Activated CD8-positive, alpha-beta memory T cell treated with anti-CD3 and anti-CD28 coated beads, Interleukin-2, amount 50 U/mL, for 24 hours (primary cell): ENCODE data around the gene CDKL5.

Experiments used
- DNase-seq: peaks from one replicate; pipeline ENCODE4 v3.0.0-alpha.2; 2020; ENCODE audit errors: extremely low read depth

Gene CDKL5

DNA sequence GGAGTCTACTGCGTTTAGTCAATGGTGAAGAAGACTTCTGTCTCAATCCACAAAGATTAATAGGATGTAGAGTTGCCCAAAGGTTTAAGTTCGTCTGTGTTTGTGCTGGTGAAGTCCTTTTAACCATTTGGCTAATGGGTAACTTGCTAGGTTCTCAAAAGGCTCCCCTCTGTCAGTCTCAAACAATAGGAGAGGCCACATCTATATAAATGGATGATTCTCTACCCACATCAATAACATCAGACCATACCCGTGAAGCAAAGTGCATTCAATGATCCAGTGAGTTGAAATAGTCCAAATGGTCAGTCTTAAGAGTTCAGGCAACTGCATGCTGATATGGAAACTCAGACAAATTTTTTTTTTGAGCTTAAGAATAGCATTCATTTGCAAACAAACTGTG lies 218.4 kb downstream of the CDKL5 start:
- DNase-seq: no peak

DNA sequence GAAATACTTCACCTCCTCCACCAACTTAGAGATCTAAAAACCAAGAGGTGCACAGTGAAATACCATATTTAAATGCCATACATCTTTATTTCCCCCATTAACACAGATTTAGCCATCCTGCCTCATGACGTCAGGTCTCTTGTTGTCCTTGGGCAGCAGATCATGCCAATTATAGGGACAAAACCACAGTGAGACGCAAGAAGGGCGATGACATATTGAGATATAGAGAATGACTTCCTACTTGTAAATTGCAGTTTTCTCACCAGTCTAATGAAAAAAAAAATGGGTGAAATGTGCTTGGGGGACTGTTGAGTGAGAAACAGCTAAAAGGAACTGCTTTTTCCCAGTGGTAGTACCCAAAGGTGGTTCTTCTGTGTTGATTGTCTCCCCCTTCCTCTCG lies 222.2 kb downstream of the CDKL5 start:
- DNase-seq: no peak

DNA sequence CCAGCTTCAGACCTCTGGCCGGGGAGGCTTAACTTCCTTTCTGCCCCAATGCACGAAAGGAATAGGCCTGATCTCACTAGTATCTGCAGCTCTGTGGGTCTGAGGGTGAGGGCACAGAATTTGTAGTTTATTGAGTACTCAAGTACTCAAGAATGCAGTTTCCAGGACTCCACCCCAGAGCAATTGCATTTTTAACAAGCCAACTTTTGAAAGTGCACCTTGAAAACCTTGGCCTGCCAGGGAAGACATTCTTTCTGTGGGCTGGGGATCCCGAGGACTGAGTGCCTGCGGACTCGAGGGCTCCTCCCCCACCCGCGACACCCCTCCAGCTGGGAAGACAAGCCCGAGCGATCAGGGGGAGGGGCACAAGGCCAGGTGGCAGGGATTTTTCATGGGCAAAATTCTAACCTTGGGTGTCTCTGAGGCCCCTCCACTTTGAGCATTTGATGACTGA lies 224.1 kb downstream of the CDKL5 start:
- DNase-seq: no peak

DNA sequence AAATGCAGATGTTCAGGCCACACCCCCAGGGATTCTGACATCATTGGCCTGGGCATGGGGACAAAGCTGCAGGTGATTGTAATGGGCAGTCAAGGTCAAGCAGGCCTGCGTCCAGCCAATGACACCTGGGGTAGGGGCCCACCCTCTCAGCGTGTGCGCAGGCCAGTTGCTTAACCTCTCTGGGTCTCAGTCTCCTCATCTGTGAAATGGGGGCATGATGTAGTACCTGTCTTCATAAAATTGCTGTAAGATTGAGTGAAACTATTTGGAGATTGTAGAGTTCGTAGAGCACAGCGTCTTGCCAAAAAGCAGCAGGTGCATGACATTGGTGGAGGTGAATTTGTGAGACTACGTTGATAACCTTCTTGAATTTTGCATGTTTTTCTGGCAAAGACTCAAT lies 225.3 kb downstream of the CDKL5 start:
- no peak for DNase-seq

DNA sequence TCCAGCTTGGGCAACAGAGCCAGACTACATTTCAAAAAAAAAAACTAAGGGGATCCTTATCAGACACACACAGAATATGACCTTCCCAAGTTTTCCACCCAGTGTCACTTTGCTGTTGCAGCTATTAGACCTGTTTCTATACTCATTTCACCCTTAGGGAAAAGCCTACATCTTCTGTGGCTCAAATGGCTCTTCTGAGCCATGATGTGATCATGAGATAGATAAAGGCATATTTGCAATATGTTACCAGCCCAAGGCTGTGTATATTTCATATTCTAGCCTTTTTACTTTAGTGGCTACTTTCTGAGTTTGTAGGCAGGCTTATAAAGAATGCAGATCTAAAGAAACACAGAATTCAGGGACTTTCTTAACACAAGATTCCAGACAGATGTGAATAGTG lies 227.2 kb downstream of the CDKL5 start:
- DNase-seq: no peak

DNA sequence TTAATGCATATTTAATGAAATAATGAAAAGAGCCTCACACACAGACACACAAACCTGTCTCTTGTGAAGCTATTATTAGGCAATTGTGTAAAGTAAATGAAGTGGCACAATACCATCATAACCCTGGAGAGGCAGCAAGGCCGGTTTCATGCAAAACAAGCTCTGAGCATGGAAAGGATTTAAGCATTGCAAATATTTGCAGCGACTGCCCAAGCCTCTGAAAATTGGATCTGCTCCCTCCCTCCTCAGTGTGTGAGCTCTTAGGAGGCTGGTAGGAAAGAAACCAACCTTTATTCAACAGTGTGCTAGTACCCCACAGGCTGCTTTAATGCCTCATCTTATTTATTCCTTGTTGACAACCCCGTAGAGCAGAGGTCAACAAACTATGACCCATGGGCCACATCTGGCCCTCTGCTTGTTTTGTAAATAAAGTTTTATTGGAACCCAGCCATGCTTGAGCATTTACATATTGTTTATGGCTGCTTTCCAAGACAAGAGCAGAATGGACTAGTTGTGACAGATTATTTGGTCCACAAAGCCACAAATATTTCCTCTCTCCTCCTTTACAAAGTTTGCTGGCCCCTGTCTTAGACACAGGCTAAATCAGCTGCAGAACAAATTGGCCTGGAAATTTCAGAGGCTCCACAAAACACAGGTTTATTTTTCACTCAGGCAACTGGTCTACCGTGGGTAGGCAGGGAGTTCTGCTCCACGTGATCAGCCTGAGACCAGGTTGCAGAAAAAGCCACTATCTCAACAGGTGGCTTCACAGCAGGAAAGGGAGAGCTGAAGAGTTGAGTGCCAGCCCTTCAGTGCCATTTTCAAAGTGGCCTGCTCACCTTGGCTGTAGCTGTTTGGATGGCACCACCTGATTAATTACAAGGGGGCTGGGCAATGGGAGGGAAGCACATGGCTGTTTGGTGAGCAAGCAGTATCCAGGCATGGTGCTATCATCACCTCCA lies 229.7 kb downstream of the CDKL5 start:
- no peak for DNase-seq

DNA sequence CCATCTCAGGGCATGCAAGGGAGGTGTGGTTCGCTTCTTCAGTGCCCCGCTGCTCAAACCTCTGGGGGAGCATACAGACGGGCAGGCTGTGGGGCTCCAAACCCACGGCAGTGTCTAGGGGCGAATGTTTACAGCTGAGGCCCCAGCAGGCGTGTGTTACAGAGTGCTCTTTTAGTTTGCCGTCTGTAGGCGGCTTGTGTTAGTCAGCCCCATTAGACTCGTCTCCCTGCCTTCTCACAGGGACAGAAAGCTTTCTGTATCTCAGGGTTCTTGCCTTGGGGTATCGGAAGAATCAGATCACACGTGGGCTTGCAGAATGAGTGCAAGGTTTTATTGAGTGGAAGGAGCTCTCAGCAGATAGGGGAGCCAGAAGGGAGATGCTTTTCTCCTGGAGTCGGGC lies 235.9 kb downstream of the CDKL5 start:
- no peak for DNase-seq

DNA sequence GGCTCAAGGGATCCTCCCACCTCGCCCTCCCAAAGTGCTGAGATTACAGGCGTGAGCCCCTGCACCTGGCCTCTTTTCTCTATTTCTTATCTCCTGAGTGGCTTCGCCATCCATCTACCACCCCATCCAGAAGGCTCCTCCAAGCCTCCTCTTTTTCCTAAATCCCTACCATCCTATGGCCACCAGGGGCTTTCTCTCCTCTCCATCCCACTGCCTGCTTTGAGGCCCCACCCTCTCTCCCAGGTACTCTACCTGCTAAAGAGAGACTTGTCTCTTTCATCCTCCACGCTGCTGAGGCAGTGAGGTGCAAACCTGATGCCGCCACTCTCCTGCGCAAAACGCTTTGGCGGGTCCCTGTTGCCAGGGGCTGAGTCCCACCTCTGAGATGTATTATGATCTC lies 239.5 kb downstream of the CDKL5 start:
- no peak for DNase-seq

DNA sequence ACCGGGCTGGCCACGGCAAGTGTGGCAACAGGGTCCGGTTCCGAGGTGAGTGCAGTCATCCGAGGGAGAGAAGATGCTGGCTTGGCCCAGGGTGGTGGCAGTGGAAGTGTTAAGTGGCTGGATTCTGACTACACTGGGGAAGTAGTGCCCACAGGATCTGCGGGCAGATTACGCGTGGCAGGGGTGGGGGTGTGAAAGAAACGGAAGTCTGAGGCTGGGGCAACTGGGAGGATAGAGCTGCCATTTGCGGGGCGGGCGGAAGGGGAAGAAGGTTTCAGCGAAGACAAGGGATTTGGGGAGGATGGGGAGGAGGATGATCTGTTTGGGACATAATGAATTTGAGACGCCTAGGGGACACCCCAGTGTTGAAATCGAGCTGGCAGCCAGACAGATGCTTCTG lies 241.2 kb downstream of the CDKL5 start:
- no peak for DNase-seq

DNA sequence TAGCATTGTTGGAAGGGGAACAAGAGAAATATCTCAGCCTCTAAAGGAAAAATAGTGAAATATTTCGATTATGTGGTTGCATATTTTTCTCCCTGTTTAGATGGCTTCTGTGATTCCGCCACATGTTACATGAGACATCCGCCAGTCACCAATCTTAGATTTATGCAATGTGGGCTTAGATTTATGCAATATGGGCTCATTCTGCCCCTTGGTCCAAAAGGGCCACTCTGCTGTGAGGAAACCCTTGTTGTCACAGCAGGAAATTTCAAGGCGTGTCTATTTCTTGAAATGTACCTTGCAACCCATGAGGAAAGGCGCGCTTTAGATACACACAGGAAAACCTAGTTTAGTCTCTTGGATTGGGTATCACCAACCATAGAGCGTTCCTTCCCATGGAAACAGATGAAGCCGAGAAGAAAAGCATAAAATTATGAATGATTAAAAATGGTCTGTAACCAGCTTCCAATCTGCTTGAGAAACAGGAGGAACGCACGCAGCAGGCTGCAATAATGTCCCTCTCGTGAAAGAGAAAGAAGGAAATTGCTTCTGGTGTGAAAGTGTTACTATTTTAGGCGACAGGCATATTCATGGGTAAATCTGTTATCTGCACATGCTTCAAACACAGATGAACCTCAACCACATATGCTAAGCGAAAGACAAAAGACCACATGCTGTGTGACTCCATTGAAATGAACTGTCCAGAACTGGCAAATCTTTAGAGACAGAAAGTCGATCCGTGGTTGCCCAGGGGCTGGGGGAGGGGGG lies 242.8 kb downstream of the CDKL5 start:
- no peak for DNase-seq

DNA sequence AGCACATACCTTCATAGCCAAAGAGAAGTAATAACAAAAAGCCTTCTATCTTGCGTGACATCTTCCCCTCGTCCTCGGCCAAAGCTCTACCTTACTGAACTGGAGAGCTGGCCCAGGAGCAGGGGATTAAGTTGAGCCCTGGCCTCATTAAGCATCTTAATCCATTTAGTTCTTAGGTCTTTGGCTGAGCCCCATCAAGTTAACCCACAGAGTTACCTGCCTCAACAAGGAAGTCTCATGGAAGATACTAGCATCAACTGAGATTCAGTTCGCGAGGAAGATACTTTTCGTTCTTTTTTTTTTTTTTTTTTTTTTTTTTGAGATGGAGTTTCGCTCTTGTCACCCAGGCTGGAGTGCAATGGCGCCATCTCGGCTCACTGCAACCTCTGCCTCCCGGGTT lies 246.6 kb downstream of the CDKL5 start, which contains the start of gene RS1:
Gene RS1, minus strand, starts transcription at position 101 of the 400 bp plus-strand sequence. Its CDS starts 40 bp downstream, at position 61.
- no peak for DNase-seq

DNA sequence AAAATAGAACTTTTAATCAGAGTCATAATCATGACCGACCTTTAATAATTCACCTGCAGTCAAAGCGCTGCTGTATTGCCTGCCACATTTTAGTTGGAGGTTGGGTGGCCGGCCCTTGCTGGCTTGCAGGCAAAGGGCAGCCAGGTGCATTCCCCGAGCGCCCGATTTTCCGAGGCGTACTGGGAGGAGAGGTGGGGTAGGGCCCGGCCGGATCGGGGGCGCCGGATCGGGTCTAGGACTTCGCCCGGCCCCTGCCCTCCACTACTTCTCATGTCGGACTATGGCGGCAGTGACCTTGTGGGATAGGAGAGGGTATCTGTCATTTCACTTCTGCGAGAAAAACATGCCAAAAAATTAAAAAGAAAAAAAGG lies 249.0 kb downstream of the CDKL5 start:
- no peak for DNase-seq

DNA sequence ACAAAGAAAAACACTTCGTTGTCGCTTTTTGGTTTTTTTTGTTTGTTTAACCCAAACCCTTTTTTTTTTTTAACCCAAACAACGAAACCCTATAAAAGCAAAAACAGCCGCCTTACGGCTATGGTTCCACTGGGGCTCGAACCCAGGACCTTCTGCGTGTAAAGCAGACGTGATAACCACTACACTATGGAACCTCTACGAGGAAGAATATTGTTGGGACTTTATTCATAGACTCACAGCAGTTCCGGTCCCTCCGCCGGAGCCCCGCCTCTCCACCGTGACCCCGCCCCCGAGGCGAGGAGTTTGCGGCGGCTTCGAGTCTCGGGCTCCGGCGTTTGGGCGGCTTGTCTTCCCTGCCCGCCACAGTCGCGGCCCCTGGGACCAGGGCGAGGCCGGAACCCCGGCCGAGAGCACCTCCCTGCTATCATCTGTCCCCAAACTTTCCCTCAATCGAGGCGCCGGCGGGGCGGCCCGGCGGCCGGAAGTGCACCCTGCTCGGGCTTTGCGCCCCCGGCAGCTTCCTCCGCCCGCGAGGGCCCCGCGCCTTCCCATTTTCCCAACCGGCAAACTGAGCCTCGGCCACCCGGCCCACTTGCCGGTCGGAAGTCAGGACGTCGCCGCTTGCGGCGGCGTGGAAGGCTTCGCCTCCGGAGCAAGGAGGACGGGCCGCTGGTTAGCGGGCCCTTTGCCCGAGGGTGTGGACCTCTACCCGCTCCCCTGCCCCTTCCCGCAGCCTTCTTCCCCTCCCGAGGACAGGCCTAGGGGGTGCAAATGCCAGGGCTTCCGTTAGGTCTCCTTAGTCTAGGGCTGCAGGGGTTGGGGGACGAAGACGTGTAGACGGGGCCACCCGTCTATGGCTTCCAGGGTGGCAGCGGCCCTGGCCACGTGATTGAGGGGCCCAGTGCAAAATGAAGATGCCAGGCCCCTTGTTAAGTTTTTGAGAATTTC lies 249.7 kb downstream of the CDKL5 start:
- peak; percentile 29 for DNase-seq

DNA sequence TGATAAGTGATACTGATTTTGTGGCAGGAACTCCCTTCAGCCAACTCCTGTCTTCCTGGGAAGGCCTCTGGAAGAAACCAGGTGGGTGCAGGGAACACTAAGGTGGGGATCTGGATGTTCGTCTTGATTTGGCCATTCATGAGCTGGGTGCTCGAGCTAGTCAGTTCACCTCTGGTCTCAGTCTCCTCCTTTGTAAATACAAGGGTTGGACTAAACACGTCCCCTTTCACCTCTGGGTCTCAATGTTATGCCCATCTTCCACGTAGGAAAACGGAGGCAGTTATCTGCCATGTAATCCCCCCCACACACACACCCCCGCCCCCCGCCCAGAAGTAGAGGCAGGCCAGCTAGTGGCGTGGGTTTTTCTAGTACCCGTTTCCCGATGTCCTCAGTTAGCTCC lies 250.6 kb downstream of the CDKL5 start:
- no peak for DNase-seq

DNA sequence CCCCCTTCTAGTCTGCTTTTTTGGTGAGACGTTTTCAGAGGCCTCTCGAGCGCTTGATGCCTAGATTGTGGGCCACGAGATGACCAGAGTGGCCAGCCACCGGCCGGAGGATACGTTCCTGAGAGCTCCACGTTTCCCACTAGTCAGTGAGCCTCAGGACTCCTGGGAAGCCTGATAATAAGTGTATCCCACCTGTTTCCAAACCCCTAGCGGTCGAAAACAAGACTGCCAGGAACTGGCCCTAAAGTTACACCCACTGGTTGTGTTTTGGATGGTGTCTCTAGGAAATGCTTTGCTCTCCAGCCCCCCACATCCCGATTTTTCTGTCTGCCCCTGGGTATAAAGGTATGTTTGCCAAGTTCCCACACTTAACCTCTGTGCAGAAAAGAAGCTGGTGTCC lies 251.1 kb downstream of the CDKL5 start:
- no peak for DNase-seq

DNA sequence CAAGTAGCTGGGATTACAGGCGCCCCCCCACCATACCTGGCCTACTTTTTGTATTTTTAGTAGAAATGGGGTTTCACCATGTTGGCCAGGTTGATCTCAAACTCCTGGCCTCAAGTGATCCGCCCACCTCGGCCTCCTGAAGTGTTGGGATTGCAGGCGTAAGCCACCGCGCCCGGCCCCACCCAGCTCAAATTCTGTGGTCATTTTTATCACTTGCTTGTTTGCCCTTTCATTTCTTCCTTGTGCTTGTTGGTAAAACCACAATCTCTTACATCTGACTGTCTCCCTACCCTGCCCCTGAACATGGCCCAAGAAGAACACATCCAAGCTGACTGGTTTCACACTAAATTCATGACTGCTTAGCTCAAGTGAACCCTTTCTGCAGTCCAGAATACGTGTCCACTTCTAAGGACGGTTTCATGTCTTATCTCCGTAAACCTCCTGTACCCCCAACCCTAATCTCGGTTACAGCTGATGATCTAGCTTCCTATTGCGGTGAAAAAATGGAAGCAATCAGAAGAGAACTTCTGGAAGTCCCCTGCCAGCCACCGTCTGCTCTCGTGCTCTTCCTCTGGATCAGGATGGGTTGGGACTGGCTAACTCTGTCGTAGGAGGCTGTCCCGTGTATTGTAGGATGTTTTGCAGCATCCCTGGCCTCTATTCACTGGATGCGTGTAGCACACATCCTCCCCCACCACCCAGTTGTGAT lies 251.9 kb downstream of the CDKL5 start:
- DNase-seq: no peak

DNA sequence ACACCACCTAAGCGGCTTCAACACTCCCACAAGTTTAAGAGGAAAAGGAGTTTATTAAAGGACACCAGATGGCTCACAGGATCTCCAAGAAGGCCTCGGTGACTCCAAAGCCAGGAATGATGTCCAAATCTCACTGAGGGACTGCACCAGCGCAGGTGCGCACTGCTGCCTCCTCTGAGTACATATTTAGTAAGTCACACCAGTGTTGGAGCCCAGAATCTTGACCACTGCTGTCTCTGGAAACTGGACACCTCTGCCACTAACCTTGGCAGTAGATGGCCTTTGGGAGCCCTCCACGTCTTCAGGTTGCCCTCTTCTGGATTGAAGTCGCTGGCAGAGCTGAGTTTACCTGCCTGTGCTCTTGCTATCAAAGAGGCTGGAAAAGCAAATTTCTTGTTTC lies 256.6 kb downstream of the CDKL5 start:
- no peak for DNase-seq

DNA sequence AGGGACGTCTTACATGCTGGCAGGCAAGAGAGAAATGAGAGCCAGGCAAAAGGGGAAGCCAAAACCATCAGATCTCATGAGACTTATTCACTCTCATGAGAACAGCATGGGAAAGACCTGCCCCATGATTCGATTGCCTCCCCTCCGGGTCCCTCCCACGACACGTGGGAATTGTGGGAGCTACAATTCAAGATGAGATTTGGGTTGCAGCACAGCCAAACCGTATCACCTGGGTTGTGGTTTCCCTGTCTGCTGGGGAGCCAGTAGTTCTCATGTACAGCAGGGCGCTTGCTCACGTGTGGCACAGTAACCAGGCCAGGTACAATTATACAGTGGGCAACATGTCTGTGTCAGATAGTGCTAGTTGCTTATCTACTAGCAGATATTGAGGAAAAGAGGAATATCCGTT lies 257.6 kb downstream of the CDKL5 start:
- no peak for DNase-seq

DNA sequence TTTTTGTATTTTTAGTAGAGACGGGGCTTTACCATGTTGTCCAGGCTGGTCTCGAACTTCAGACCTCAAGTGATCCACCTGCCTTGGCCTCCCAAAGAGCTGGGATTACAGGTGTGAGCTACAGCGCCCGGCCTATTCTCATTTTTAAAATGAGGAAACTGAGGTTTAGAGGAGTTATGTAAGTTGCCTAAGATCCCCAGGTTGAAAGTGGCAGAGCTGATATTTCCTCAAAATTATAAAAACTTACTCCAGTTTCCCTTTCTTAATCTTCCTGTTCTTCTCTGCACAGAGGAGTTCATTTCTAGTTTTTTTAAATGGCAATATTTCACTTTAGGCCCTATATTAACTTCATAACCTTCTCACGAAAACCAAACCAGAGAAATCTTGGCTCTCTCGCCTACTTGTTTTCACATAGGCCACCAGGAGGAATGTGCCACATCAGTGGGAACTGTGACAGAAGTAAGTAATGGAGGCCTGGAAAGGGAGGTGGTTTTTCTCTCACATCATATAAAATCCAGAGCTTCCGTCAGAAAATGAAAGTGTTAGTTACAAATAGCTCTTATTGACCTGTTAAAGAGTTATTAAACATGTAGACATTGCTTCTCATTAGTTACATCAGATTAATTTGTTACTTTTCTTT lies 262.6 kb downstream of the CDKL5 start:
- no peak for DNase-seq

DNA sequence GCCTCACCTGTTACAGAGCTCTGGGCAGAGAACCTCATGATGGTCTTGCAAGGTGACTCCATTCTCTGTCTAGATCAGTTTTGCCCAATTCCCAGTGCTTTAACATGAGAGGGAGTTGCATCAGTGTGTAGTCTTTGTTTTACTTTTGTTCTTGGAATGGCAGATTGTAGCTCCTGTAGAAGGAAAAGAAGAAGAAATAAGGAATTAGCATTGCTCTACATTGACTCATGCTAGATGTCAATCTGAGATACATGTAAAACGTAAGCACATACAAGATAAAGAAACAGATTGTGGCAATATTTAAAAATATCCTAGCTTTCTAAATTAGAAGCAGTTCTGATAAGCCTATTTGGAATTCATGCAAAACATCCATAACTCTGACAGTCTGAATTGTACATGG lies 266.0 kb downstream of the CDKL5 start:
- DNase-seq: no peak

DNA sequence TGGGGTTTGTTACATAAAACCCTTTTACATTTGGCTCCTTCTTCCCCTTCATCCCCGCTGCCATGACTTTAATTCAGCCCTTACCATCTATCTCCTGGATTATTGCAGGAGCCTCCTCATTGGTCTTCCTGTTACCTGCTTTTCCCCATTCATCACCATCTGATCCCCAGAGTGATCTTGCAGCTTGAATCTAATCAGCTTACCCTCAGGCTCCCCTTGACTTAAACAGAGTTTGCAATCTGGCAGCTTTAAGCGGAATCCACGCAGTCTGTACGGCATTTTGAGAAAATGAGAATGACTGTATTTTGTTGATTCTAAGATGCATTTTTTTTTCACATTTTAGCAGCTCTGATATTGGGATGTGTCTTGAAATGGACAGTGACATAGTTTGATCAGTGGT lies 267.1 kb downstream of the CDKL5 start:
- no peak for DNase-seq
